Activated CD8-positive, alpha-beta T cell treated with anti-CD3 and anti-CD28 coated beads for 36 hours (primary cell): ENCODE measurements around the gene STAC2. TPM values are rescaled to one million over a fixed set of nuclear protein-coding genes. Genes with fewer than 3 reads are reported as not detected.

ENCODE experiments used
- ATAC-seq: fragments of 200-7000 bp; cut with Tn5 transposase; one replicate; pipeline ENCODE4 v1.10.0; 2021; ENCODE audit warnings: mild to moderate bottlenecking, moderate library complexity
- CTCF ChIA-PET: fragments of 350-600 bp; sonication (Branson Sonifier 250); formaldehyde crosslinking; loops from one replicate; lab custom pipeline; 2021; ENCODE audit warnings: antibody characterized with exemption; lab: Charles Lee
- POLR2A ChIA-PET: fragments of 350-600 bp; sonication (Branson Sonifier 250); formaldehyde crosslinking; loops from one replicate; lab custom pipeline; 2021; ENCODE audit warnings: antibody characterized with exemption; lab: Charles Lee
- DNase-seq: peaks from one replicate; pipeline ENCODE4 v3.0.0-alpha.2; 2020
- H3K27ac Mint-ChIP-seq: one replicate; pipeline ENCODE4 v1.8.0; 2021; ENCODE audit warnings: mild to moderate bottlenecking, mixed read lengths
- H3K27me3 Mint-ChIP-seq: one replicate; pipeline ENCODE4 v1.8.0; 2021; ENCODE audit warnings: mixed read lengths
- H3K36me3 Mint-ChIP-seq: one replicate; pipeline ENCODE4 v1.8.0; 2021; ENCODE audit warnings: low read depth, mixed read lengths
- H3K4me1 Mint-ChIP-seq: one replicate; pipeline ENCODE4 v1.8.0; 2021; ENCODE audit warnings: low read depth, mixed read lengths
- H3K4me3 Mint-ChIP-seq: one replicate; pipeline ENCODE4 v1.8.0; 2021; ENCODE audit warnings: mild to moderate bottlenecking, moderate library complexity, mixed read lengths
- H3K9me3 Mint-ChIP-seq: one replicate; pipeline ENCODE4 v1.8.0; 2021; ENCODE audit warnings: mixed read lengths
- intact Hi-C: fragments of 100-400 bp; cut with micrococcal nuclease; formaldehyde crosslinking; loops from one replicate; pipeline ENCODE4 v1.10.0; 2022
- total RNA-seq, 2 experiments: library from RNA; stranded (reverse); gene quantifications; one replicate each; pipeline ENCODE4 v1.2.3, GENCODE V29; 2021
- TF ChIP-seq, protein P1 (sequence below): fragments of 200-600 bp; IDR thresholded peaks from one replicate; pipeline ENCODE4 v1.8.0; 2022; ENCODE audit warnings: antibody characterized with exemption, mild to moderate bottlenecking

STAC2 gene
- total RNA-seq, 2 experiments from 2014 or later = 0.47 to 0.56 TPM

DNA sequence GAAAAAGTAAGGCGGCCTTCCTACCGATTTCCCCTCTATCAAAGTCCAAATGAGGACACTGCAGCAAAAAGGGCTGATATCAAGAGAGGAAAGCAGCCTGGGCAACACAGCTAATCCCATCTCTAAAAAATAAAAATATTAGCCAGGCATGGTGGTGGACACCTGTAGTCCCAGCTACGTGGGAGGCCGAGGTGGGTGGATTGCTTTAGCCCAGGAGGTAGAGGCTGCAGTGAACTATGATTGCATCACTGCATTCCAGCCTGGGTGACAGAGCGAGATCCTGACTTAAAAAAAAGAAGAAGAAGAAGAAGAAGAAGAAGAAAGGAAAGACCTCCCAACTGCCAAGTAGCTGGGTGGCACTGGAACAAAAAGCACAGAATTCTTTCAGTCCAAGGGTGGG lies 42.7 kb downstream of the STAC2 start:
- Mint-ChIP-seq H3K36me3 (peaks cover 16% of the 10 kb centered on the region), H3K27ac (no peak overlapping the region), H3K4me1 (no peaks in the 10 kb centered on the region), H3K4me3 (no peak overlapping the region), H3K9me3 (no peaks in the 10 kb centered on the region), H3K27me3 (no peaks in the 10 kb centered on the region)
- ChIA-PET POLR2A (interaction anchor here (0.8 to 2.0 kb wide), 4 partner anchors 9 to 21 kb away, joined by 3 to 6 read pairs (median 4); no protein-coding TSS in a partner anchor), CTCF (interaction anchor here (0.8 to 1.3 kb wide), 3 partner anchors 8 to 53 kb away, joined by 4 to 19 read pairs (median 7); no protein-coding TSS in a partner anchor)
- DNase-seq (no peak), ATAC-seq (no peak)
- intact Hi-C loops = no loop called here
- TF ChIP-seq, protein P1, sequence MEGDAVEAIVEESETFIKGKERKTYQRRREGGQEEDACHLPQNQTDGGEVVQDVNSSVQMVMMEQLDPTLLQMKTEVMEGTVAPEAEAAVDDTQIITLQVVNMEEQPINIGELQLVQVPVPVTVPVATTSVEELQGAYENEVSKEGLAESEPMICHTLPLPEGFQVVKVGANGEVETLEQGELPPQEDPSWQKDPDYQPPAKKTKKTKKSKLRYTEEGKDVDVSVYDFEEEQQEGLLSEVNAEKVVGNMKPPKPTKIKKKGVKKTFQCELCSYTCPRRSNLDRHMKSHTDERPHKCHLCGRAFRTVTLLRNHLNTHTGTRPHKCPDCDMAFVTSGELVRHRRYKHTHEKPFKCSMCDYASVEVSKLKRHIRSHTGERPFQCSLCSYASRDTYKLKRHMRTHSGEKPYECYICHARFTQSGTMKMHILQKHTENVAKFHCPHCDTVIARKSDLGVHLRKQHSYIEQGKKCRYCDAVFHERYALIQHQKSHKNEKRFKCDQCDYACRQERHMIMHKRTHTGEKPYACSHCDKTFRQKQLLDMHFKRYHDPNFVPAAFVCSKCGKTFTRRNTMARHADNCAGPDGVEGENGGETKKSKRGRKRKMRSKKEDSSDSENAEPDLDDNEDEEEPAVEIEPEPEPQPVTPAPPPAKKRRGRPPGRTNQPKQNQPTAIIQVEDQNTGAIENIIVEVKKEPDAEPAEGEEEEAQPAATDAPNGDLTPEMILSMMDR = no peak

GRCh38 chr17:39181303-39181702 lies 44.4 kb downstream of the STAC2 start:
- Mint-ChIP-seq H3K36me3 (peaks cover 15% of the 10 kb centered on the region), H3K4me3 (no peak overlapping the region), H3K27me3 (no peaks in the 10 kb centered on the region), H3K27ac (no peak overlapping the region), H3K4me1 (no peaks in the 10 kb centered on the region), H3K9me3 (no peaks in the 10 kb centered on the region)
- ATAC-seq (no peak), DNase-seq (no peak)
- CTCF ChIA-PET = no interaction called here
- TF ChIP-seq, protein P1 = no peak
- intact Hi-C loops = no loop called here
- POLR2A ChIA-PET = no interaction called here

GRCh38 chr17:39178536-39178935 lies 47.2 kb downstream of the STAC2 start:
- Mint-ChIP-seq H3K9me3 (no peaks in the 10 kb centered on the region), H3K27me3 (no peaks in the 10 kb centered on the region), H3K4me3 (no peak overlapping the region), H3K27ac (no peak overlapping the region), H3K36me3 (peaks cover 20% of the 10 kb centered on the region), H3K4me1 (peaks cover 5% of the 10 kb centered on the region)
- DNase-seq (no peak), ATAC-seq (no peak)
- POLR2A ChIA-PET = no interaction called here
- CTCF ChIA-PET = interaction anchor here (0.8 to 1.6 kb wide), 3 partner anchors 13 to 196 kb away, joined by 3 to 4 read pairs (median 3); no protein-coding TSS in a partner anchor
- intact Hi-C loops = no loop called here
- TF ChIP-seq, protein P1 = no peak

- Mint-ChIP-seq H3K4me1 (peaks cover 10% of the 10 kb centered on the region), H3K27ac (no peak overlapping the region), H3K9me3 (no peaks in the 10 kb centered on the region), H3K4me3 (no peak overlapping the region), H3K27me3 (no peaks in the 10 kb centered on the region), H3K36me3 (peaks cover 12% of the 10 kb centered on the region)
- POLR2A ChIA-PET = interaction anchor here (1.6 kb wide), 1 partner anchor 23 kb away, joined by 4 read pairs; no protein-coding TSS in a partner anchor
- intact Hi-C loops = no loop called here
- TF ChIP-seq, protein P1 = no peak
- DNase-seq = peak; percentile 18
- CTCF ChIA-PET = interaction anchor here (1.6 to 5.4 kb wide), 3 partner anchors 13 to 194 kb away, joined by 4 to 151 read pairs (median 66); partner anchors contain the start of gene ARL5C
- ATAC-seq = no peak
These were observed 48.5 kb downstream of the STAC2 start for GRCh38 chr17:39177256-39177655.

- POLR2A ChIA-PET = interaction anchor here (1.2 to 2.5 kb wide), 4 partner anchors 10 to 191 kb away, joined by 4 to 11 read pairs (median 4); partner anchors contain the start of gene ARL5C
- H3K4me3 Mint-ChIP-seq = no peak overlapping the region
- no peak overlapping the region for H3K27ac Mint-ChIP-seq
These were observed 50.1 kb downstream of the STAC2 start for GRCh38 chr17:39175695-39176093.

More at GRCh38 chr17:39175695-39176093, 50.1 kb downstream of the STAC2 start:
- TF ChIP-seq, protein P1 = no peak
- no peak for DNase-seq
- ATAC-seq = no peak
- Mint-ChIP-seq H3K36me3 (peaks cover 12% of the 10 kb centered on the region), H3K27me3 (no peaks in the 10 kb centered on the region), H3K4me1 (peaks cover 10% of the 10 kb centered on the region), H3K9me3 (no peaks in the 10 kb centered on the region)
- intact Hi-C loops = no loop called here
- CTCF ChIA-PET = interaction anchor here (0.5 to 5.4 kb wide), 36 partner anchors 8 to 508 kb away, joined by 3 to 151 read pairs (median 4); partner anchors contain the start of genes ARL5C, CACNB1, PLXDC1 and RPL19
